Loucy (cell line): ENCODE data around the gene METRNL.
"Not testable (repeated sequence)": the region's sequence is repeated elsewhere in the genome, so short reads cannot be mapped to it uniquely, and the experiment has no call there.

Source experiments
- EZH2phosphoT487 ChIP-seq: fragments of 200-600 bp; IDR thresholded peaks from 2 replicates; pipeline ENCODE4 v1.6.1; 2018; ENCODE audit warnings: antibody characterized with exemption, mild to moderate bottlenecking, moderate library complexity, borderline replicate concordance
- TF ChIP-seq, protein P1 (sequence below): fragments of 200-600 bp; sonication (generic); conservative IDR thresholded peaks from 2 replicates; pipeline ENCODE4 v1.5.1; 2014; ENCODE audit warnings: mild to moderate bottlenecking, antibody characterized with exemption, low read length

DNA sequence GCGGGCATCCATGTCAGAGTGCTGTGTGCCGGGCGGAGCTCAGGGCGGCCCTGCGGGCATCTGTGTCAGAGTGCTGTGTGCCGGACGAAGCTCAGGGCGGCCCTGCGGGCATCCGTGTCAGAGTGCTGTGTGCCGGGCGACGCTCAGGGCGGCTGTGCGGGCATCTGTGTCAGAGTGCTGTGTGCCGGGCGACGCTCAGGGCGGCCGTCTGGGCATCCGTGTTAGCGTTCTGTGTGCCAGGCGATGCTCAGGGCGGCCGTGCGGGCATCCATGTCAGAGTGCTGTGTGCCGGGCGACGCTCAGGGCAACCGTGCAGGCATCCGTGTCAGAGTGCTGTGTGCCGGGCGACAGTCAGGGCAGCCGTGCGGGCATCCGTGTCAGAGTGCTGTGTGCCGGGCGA lies 55.0 kb downstream of the METRNL start:
- TF ChIP-seq, protein P1, sequence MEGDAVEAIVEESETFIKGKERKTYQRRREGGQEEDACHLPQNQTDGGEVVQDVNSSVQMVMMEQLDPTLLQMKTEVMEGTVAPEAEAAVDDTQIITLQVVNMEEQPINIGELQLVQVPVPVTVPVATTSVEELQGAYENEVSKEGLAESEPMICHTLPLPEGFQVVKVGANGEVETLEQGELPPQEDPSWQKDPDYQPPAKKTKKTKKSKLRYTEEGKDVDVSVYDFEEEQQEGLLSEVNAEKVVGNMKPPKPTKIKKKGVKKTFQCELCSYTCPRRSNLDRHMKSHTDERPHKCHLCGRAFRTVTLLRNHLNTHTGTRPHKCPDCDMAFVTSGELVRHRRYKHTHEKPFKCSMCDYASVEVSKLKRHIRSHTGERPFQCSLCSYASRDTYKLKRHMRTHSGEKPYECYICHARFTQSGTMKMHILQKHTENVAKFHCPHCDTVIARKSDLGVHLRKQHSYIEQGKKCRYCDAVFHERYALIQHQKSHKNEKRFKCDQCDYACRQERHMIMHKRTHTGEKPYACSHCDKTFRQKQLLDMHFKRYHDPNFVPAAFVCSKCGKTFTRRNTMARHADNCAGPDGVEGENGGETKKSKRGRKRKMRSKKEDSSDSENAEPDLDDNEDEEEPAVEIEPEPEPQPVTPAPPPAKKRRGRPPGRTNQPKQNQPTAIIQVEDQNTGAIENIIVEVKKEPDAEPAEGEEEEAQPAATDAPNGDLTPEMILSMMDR, result not testable (repeated sequence)
- not testable (repeated sequence) for TF ChIP-seq EZH2phosphoT487
